Measurements from ENCODE around the gene TNFRSF13B.

Gene TNFRSF13B

DNA sequence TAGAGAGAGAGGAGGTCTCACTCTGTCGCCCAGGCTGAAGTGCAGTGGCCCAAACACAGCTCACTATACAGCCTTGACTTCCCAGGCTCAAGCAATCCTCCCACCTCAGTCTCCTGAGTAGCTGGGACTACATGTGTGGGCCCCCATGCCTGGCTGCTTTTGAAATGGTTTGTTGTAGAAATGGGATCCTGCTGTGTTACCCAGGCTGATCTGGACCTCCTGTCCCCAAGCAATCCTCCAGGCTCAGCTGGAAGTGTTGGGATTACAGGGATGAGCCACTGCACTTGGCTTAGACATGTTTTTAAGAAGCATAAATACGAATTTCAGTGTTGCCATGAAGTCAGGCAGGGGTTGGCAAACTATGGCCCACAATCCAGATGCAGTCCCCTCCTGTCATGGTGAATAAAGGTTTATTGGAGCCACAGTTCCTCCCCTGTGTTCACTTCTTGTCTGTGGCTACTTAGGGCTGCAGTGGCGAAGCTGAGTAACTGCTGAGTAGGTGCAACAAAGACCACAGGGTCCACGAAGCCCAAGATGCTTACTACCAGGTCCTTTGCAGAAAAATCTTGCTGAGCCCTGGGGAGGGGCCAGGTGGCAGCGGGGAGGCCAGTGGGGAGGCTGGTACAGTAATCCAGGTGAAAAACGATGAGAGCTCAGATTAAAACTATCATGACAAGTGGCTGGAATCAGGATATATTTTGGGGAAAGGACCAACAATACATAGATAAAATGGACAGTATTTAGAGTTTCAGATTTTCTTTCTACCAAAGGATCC, 35.2 kb downstream of the TNFRSF13B start:
- DNase-seq = no peak

DNA sequence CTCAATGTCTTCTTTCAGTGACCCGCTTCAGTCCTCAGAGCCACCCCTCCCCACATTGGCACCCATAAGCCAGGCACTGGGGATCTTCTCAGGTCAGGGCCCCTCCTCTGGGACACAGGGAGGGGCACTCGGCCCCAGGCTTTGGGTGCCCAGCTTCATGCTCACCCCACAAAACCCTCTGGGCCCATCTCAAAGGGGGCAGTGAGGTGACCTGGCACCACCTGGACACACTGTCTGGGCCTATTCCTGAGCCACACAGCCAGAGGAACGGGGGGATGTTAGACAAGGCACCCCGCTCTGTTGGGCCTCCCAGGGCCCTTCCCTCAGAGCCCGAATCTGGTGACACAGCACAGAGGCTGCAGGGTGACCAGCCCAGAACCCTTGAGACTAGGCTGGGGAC, 36.1 kb downstream of the TNFRSF13B start:
- DNase-seq = no peak

DNA sequence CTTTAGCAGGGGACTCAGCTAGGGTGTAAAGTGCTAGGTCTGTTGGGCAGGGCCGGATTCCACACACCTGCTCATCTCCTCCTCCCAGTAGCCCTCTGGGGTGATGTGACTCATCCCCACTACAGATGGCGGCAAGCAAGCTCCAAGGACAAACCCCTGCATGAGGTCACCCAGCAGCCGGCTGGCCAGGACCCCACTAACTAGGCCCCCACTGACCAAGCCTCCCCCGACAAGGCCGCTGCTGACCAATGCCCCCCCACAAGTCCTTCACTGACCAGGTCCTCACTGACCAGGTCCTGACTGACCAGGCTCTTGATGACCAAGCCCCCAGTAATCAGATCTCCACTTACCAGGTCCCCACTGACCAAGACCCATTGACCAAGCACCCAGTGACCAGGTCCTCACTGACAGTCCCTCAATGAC, 36.7 kb downstream of the TNFRSF13B start:
- no peak for DNase-seq

DNA sequence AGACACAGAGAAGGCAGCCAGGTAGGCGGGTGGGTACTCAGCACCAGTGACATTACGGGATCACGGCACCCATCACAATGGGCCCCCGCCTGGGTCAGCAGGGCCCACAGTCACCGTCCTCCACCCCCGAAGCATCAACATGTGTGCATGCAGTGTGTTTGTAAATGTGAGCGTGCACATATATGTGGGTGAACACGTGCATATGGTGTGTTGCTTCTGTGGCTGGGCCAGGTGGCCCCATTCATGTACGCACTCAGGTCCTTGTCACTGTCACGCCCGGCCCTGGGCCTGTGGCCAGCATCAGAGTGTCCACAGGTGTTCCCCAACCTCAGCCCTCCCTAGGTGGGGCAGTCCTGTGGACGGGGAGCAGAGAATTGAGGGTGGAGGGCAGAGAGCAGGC, 37.1 kb downstream of the TNFRSF13B start:
- DNase-seq = no peak

DNA sequence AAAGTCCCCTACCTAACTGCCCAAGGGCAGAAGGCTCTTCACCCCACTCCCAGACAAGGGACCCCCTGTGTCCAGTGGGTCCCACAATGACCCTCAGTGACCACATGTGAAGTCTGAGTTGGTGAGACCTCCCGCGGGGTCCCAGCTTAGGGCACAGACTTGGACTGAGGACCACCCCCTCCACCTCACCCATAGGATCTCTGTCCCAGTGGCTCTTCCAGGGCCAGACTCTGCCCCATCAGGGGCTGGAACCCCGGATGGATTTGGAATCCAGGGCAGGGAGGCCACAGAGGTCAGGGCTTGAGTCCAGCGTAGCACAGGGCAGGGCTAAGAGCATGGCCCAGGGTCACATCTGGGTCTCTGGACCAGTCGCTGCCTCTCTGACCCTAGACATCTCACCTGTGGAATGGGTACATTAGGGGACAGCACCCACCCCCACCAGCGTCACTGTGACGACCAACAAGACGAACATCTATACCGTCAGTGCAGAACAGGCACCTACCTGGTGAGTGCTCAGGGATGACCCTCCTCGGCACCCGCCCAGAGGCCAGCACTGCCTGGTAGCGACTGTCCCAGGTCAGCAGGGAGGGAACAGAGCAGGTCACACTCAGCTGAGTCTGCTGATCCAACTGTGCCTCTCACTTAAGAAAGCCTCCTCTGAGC, 37.7 kb downstream of the TNFRSF13B start:
- no peak for DNase-seq

DNA sequence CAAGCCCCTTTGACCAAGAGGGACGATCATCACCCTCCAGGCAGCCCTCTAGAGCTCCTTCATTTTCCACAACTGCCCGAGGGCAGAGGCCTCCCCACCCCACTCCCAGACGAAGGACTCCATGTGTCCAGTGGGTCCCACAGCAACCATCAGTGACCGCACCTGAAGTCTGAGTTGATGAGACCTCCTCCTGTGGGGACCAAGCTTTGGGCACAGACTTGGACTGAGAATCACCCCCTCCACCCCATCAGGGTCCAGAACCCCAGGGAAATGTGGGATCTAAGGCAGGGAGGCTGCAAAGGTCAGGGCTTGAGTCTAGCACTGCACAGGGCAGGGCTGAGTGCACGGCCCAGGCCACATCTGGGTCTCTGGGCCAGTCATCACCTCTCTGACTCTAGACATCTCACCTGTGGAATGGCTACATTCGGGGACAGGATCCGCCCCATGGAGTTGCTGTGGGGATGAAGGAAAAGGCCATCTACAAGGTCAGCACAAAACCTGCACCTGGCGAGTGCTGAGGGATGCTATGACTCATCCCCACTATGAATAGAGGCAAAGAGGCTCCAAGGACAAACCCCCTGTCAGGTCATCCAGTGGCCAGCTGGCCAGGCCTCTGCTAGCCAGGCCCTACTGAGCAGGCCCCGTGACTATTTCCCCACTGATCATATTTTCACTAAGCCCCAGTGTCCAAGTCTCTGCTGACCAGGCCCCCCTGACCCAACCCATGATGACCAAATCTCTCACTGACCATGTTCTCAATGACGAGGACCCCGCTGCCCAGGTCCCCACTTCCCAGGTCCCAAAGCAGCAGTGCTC, 38.4 kb downstream of the TNFRSF13B start:
- no peak for DNase-seq

DNA sequence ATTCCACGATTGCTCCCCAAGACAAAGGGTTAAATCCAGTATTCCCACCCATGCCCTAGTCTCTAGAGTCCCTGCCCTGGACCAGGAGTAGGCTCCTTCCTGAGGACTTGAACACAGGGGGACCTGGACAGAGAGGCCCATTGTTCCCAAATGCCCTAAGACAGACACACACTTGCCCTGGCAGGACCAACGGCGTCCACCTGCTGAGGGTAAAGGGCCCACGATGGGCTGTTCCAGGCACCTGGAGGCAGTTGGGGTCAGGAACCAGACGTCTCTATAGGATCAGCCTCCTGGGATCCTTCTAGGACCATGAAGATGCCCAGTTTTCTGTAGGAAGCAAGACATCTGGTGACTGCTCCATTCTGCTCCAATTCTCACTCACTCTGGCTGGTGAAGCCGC, 39.3 kb downstream of the TNFRSF13B start:
- no peak for DNase-seq

DNA sequence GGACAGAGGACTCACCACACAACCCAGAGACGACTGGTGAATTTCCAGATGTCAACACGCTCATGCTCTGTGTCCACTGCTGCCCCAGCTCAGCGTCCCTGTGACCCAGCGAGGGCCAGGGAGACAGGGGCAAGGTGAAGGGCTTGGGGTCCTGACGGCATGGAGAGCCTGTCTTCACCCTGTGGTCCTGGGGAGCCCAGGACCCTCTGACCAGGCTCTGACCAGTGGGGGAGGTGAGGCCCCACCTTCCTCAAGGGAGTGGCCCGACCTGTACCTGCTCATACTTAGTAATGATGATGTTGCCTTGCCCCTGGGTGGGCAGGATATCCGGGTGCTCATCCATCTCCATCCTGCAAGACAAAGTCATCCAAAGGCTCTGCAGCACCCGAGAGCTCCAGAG, 39.8 kb downstream of the TNFRSF13B start:
- no peak for DNase-seq

DNA sequence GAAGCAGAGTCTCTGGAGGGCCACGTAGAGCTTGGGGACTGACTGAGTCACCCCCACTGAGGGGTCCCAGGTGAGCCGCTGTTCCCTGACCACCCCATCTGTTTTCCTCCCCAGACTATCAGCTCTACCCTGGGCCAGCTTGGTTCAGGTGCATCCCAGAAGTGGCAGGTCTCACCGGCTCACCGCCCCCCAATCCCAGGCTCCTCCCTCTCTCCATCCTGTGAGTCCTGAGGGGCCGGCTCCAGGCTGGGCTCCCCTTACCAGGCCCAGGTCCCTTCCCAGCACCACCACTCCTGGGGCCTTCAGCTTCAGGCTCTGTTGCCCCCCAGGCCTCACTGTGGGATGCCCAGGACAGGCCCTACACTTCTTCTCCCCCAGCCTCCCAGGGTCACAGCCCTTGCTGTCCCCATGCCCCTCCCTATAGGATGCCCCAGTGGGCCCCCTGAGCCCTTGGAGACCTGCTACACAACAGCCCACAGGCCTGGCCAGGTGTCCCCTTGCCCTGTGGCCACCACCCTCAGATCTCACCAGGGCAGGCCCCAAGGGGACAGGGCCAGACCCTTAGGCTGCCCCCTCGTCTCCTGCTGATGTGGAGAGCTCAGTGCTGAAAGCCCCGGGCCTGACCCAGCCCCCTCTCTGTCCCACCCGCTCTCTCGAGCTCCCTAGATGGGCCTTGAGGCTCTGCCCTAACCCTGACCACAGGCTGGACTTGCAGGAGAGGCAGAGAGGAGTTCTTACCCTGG, 40.4 kb downstream of the TNFRSF13B start:
- DNase-seq = no peak

DNA sequence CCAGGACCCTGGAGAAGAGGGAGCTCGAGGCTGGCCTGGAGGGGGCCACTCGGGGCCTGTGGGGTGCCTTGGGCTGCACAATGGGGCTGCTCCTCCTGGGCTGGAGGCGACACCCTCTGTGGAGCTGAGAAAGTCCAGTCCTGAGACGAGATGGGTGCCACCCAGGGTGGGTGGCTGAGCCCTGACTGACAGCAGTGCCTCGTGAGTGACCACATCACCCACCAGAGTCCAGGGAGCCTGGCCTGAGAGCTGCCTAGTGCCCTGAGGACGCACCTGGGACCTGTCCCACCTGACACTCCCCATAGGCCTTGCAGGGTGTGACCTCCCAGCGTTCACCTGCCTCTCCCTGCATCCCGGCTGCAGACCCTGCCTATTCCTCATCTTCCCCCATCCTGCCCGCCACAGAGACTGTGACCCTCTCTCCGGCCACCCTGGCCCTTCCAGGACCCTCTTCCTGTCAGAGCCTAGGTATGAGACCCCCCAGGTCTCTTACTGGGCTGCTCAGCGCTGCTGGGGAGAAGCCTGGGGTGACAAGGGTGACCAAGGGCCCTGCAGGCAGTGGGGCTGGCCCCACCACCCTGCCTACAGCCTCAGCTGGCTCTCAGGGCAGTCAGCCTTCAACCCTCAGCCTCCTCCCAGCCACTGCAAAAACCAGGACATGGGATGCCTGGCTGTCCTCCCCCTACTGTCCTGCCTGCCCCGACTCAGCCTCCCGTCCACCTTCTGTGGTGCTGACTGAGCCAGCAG, 41.2 kb downstream of the TNFRSF13B start:
- no peak for DNase-seq

DNA sequence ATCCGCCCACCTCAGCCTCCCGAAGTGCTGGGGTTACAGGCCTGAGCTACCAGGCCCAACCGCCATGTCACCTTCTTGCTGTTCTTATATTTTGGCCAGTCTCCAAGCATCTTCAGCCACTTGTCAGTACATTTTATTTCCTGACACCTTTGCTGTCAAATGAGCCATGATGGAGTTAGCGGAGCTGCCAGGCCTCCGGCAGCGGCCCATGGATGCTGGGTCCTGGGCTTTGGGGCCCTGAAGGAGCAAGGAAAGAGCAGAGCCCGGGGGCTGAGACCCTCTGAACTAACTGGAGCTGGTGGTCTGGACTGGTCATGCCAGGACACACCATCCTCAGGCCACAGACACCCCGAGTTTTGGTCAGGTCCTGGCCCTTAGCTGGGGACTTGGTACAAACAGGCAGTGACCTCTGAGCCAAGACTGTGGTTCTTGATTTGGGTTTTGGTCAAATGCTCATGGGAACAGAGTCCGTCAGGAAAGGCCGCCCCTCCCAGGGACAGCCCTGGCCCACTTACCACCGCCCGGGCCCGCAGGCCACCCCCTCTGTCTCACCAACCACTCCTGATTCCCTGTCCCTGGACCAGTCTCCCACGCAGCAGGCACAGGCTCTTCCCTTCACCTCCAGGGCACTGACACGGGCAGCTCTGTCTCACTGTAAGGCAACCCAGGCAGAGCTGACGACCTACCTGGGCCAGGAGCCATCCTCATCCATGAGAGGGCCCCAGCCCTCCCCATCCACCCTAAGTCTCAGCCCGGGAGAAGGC, 42.0 kb downstream of the TNFRSF13B start:
- DNase-seq = no peak

DNA sequence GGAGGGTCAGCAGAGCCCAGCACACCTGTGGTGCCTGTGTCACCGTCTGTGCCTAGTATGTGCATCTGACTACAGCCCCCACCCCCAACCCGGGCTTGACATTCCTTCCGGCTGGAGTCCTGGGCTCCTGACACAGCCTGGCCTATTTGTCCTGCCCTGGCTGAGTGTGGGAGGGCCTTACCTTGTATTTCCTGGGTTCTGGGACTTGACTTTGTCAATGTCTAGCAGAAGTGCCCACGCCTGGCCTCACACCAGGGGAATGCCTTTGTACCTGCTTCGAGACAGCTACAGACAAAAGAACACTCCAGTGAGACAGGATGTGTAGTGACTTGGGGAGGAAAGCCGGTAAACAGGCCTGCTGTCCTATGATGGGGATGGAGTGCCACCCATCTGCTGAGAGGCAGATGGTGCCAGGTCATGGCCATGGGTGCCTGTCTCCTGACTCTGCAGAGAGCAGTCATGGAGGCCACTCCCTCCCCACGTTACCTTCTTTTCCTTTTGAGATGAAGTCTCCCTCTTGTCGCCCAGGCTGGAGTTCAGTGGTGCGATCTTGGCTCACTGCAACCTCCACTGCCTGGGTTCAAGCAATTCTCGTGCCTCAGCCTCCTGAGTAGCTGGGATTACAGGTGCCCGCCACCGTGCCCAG, 42.8 kb downstream of the TNFRSF13B start:
- no peak for DNase-seq

DNA sequence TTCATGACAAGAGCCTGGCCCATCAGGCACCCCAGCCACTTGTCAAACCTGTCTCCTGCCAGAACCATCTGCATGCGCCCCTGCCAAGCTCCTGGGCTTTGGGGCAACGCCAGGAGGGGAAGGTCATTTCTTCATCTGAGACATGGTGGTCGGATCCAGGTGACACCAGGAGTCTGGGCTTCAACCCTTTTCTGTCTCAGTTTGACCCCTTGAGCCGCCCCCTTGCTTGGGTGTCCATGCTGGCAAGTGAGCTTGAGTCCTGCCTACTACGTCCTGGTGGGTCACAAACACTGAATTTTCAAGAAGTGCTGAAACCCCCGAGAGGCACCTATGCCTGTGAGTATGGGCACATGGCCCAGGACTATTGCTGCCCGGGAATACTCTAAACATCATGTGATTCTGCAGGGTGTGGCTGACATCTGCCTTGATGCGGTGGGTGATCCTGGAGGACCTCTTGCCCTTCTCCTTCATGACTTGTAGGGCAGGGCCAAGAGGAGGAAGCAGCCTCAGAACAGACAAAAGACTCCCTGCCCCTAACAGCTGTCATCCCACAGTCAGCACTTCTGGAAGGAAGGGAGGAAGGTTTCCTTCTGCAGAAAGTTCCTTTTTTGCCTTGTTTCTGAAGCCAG, 43.4 kb downstream of the TNFRSF13B start:
- DNase-seq = no peak

DNA sequence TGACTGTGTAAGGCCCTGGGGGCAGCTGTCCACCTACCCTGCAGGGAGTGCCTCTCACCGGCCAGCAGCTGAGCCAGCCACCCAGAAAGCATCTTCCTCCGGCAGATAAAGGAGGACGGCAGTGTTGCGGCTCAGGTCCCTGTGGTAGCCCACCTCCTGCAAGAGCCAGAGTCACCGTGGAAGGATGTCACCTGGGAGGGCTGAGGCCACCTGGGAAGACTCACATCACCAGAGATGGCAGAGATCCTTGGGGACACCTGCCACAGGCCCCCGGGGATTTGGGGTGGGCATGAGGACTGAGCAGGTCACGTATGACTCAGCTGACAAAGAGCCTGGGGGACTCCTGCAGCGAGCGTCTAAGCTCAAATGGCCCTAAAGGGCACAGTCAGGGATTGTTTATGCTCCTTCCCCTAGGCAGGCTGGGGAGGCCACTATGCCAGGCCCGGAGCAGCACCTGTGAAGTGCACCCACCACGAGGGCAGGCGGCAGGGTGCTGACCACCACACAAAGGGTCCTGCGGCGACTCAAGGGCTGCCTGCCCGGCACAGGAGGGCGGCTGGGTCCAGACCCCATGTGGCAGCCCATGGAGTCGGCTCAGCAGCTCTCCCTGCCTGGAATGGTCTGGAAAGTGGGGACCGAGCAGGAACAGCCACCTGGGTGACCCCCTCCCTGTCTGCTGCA, 44.1 kb downstream of the TNFRSF13B start:
- no peak for DNase-seq

DNA sequence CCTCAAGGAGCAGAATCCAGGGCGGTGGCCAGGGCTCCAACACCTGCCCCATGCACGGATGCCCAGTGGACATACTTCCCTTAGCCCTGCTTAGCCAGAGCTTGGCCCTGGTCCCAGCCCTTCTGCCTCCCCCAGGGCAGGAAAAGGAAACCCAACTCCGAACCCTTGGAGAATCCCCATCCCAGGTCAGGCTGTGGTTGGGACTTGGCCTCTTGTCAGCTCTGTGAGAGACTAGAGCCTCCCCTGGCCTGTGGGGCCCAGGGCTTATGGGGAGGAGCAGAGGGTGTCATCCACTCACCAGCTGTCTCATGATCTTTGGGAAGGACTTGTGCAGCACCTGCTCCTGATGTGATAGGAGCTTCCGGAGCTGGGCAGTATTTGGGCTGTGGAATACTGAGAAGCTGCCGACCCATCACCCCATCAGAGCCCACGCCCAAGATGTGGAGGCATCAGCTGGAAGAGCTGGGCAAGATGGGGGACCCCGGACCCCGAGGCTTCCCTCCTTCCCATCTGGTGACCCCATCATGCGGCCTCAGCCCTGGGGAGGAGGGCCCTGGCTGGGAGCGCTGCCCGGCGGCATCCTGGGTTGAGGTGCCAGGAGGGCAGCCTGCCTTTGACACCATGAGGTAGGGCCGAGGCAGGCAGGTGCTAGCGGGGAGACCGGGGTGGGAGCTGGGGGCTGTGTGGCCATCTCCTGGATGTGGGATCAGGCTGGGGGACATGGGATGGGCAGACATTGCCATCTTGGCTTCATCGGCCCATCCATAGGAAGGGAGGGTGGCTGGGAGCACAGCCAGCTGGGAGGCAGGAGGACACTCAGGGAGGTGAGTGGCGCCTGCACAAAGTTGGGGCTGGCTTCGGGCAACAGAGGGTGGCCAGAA, 45.1 kb downstream of the TNFRSF13B start:
- no peak for DNase-seq

DNA sequence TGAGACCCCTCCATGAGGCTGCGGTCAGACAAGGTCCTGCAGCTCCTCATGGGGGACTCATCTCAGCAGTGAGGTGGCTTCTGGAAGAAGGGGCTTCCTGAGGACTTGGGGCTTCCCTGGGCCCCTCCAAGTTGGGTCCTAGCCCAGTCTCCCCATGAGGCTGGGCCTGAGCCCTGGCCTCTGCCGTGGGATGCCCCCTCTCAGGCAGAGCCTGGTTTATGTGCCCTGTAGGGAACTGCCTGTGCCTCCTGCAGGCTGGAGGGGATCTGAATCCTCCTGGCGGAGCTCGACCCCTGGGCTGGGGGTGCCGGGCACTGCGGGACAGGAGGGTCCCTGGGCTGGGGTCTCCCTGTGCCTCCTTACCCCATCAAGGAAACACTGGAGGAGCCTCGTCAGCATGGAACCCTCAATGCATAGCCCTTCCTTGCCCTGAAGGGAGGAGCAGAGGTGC, 45.8 kb downstream of the TNFRSF13B start:
- DNase-seq = no peak

DNA sequence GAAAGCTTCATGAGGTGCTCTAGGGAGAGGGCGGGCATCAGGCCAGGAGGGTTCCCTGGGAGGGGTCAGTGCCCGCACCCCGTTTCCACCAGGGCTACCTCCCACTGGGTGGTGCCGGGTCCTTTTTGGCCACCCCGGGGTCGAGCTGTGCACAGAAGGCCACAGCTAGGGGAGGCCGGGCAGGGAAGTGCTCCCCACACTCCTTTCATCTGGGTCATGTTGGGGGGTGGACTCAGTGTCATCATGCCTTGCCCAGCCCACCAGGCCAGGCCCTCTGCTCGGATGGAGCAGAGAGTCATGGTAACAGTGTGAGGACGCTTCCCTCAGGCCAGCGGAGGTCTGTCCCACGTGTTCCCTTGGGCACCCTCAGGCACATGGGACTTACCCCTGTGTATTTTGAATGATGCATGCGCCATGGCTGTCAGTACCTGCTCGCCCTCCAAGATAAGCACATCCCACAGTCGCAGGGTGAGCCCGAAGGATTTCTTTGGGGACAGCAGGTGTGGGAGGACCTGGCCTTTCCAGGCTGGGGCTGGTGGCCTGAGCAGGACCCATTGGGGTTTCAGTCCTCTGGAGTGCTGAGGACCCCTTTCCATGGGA, 46.4 kb downstream of the TNFRSF13B start:
- DNase-seq = no peak

Measured in activated gamma-delta T cell (primary cell).